ENCODE results near the gene SGF29.
A peak's percentile ranks its signal among the peaks of the same experiment; 100 is the strongest.

The SGF29 gene

DNA sequence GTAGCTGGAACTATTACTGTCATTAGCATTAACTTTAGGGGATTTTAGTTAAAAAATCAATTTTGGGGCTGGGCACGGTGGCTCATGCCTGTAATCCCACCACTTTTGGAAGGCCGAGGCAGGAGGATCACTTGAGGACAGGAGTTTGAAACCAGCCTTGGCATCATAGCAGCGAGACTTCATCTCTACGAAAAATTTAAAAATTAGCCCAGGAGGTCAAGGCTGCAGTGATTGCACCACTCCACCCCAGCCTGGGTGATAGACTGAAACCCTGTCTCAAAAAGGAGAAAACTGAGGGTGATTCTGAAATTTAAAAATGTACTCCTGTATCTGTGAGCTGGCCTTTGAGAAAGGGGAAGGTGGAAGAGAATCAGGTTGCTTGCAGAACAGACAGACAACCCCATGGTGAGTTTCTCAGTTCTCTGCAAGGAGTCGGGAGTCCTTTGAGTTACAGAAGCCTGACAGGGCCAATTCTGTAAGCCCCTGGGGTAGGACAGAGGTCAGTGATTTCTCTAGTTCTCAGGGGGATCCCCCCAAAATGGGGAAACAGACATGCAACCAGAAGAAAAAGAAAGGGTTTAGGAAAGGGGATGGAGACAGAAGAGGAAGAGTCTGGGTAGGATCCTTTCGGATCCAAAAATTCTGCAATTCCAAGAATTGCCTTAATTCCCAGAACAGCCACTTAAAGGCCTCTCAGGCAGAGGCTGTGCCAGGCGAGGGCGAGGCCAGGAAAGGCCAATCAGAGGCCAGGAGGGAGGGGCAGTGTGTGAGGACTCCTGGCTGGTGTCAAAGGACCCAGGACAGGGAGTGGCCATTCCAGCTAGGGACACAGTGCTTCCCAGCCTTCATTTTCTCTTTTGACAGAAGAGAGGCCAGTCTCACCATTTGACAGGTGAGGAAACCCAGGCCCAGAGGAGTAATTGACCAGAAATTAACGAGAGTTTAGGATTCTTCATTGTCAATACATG lies 21.7 kb upstream of the SGF29 start:
- no peak overlapping the region for H3K27ac ChIP-seq (replicated peaks)
- H3K27me3 ChIP-seq (ENCODE audit: insufficient read depth, poor library complexity, severe bottlenecking) = no peaks in the 10 kb centered on the region
- TF ChIP-seq POLR2AphosphoS5 (IDR thresholded peaks at IDR 0.05; ENCODE audit: low read depth) (no peak), SPI1 (IDR thresholded peaks at IDR 0.05; ENCODE audit: borderline replicate concordance, low read depth) (no peak), GABPA (IDR thresholded peaks at IDR 0.05; ENCODE audit: low read depth) (no peak)
- TF ChIP-seq, protein P1, sequence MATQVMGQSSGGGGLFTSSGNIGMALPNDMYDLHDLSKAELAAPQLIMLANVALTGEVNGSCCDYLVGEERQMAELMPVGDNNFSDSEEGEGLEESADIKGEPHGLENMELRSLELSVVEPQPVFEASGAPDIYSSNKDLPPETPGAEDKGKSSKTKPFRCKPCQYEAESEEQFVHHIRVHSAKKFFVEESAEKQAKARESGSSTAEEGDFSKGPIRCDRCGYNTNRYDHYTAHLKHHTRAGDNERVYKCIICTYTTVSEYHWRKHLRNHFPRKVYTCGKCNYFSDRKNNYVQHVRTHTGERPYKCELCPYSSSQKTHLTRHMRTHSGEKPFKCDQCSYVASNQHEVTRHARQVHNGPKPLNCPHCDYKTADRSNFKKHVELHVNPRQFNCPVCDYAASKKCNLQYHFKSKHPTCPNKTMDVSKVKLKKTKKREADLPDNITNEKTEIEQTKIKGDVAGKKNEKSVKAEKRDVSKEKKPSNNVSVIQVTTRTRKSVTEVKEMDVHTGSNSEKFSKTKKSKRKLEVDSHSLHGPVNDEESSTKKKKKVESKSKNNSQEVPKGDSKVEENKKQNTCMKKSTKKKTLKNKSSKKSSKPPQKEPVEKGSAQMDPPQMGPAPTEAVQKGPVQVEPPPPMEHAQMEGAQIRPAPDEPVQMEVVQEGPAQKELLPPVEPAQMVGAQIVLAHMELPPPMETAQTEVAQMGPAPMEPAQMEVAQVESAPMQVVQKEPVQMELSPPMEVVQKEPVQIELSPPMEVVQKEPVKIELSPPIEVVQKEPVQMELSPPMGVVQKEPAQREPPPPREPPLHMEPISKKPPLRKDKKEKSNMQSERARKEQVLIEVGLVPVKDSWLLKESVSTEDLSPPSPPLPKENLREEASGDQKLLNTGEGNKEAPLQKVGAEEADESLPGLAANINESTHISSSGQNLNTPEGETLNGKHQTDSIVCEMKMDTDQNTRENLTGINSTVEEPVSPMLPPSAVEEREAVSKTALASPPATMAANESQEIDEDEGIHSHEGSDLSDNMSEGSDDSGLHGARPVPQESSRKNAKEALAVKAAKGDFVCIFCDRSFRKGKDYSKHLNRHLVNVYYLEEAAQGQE (IDR thresholded peaks at IDR 0.05; ENCODE audit: insufficient replicate concordance, low read depth) = no peak
- TF ChIP-seq, protein P2, sequence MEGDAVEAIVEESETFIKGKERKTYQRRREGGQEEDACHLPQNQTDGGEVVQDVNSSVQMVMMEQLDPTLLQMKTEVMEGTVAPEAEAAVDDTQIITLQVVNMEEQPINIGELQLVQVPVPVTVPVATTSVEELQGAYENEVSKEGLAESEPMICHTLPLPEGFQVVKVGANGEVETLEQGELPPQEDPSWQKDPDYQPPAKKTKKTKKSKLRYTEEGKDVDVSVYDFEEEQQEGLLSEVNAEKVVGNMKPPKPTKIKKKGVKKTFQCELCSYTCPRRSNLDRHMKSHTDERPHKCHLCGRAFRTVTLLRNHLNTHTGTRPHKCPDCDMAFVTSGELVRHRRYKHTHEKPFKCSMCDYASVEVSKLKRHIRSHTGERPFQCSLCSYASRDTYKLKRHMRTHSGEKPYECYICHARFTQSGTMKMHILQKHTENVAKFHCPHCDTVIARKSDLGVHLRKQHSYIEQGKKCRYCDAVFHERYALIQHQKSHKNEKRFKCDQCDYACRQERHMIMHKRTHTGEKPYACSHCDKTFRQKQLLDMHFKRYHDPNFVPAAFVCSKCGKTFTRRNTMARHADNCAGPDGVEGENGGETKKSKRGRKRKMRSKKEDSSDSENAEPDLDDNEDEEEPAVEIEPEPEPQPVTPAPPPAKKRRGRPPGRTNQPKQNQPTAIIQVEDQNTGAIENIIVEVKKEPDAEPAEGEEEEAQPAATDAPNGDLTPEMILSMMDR (IDR thresholded peaks at IDR 0.05; ENCODE audit: insufficient read depth, low read length) = no peak
- DNase-seq (ENCODE audit: low read depth in 1 of 2, low spot score in 1 of 2) = no peak
- H3K4me3 ChIP-seq (replicated peaks; ENCODE audit: insufficient read depth, low read length) = no peak overlapping the region

DNA sequence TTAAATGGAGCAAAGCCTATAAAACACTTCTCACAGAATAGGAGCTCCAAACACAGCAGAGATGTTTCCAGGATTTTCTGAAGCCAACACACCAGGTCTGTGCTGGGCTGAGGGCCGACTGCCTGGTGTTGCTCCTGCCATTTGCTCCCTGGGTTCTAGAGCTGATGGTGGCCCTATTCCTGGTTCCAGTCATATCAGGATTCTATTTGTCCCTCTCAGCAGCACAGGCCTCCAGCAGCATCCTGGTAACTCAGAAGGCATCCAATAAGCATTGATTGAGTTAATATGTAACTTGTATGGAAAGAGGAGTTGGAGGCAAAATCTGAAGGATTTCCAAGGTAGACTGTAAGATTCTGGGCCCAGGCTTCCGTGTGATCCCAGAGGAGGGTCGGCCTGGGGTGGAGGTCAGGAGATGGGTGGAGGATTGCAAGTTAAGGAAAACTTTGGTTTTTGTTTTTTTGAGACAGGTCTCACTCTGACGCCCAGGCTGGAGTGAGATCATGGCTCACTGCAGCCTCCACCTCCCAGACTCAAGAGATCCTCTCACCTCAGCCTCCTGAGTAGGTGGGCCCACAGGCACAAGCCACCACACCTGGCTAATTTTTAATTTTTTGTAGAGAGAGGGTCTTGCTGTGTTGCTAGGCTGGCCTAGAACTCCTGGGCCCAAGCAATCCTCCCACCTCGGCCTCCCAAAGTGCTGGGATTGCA lies 20.6 kb upstream of the SGF29 start:
- no peak for DNase-seq (ENCODE audit: low read depth in 1 of 2, low spot score in 1 of 2)
- peak overlapping the region; percentile 44 for H3K27ac ChIP-seq (replicated peaks)
- no peaks in the 10 kb centered on the region for H3K27me3 ChIP-seq (ENCODE audit: insufficient read depth, poor library complexity, severe bottlenecking)
- TF ChIP-seq, protein P1 (IDR thresholded peaks at IDR 0.05; ENCODE audit: insufficient replicate concordance, low read depth) = no peak
- TF ChIP-seq POLR2AphosphoS5 (IDR thresholded peaks at IDR 0.05; ENCODE audit: low read depth) (no peak), GABPA (IDR thresholded peaks at IDR 0.05; ENCODE audit: low read depth) (no peak), SPI1 (IDR thresholded peaks at IDR 0.05; ENCODE audit: borderline replicate concordance, low read depth) (no peak)
- TF ChIP-seq, protein P2 (IDR thresholded peaks at IDR 0.05; ENCODE audit: insufficient read depth, low read length) = no peak
- no peak overlapping the region for H3K4me3 ChIP-seq (replicated peaks; ENCODE audit: insufficient read depth, low read length)

DNA sequence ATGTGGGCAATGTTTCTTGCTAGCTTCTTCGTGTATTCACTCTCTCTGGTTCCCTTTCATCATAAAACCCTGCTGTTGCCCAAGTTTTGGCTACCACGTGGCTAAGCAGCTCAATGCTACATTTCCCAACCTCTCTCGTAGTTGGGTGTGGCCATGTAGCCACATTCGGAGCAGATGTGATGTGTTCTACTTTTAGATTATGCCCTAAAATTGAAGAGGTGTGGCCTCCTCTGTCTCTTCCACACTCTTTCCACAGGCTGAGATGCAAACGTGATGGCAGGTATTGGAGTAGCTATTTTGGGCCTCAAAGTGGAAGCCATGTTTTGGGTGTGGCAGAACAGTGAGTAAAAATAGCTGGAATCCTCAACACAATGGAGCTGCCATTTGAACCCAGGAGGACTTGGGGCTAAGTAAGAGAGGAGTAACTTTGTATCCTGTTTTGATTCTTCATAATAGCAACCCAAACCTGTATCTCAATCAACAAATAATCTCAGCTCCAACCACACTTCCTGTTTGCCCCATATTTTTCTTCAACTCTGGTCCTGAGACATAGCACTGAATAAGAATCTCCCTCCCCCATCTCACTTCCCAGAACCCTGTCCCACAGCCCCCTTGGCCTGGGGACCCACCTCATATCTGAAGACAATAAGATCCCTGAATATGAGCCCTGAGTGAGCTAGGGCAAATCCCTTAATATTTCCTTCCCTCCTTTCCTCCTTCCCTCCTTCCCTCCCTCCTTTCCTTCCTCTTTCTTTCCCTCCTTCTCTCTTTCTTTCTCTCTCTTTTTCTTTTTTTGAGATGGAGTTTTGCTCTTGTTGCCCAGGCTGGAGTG lies 19.0 kb upstream of the SGF29 start:
- H3K27ac ChIP-seq (replicated peaks) = peak overlapping the region; percentile 44
- DNase-seq (ENCODE audit: low read depth in 1 of 2, low spot score in 1 of 2) = peak; percentile 98 to 99
- TF ChIP-seq, protein P1 (IDR thresholded peaks at IDR 0.05; ENCODE audit: insufficient replicate concordance, low read depth) = no peak
- TF ChIP-seq, protein P2 (IDR thresholded peaks at IDR 0.05; ENCODE audit: insufficient read depth, low read length) = no peak
- TF ChIP-seq GABPA (IDR thresholded peaks at IDR 0.05; ENCODE audit: low read depth) (no peak), POLR2AphosphoS5 (IDR thresholded peaks at IDR 0.05; ENCODE audit: low read depth) (peak; percentile 77), SPI1 (IDR thresholded peaks at IDR 0.05; ENCODE audit: borderline replicate concordance, low read depth) (no peak)
- no peaks in the 10 kb centered on the region for H3K27me3 ChIP-seq (ENCODE audit: insufficient read depth, poor library complexity, severe bottlenecking)
- H3K4me3 ChIP-seq (replicated peaks; ENCODE audit: insufficient read depth, low read length) = no peak overlapping the region

Data from HL-60 (cell line).